ENCODE data around the gene PARD3. TPM values are rescaled to one million over a fixed set of nuclear protein-coding genes. Genes with fewer than 3 reads are reported as not detected.

Gene PARD3
- 44.0 TPM for polyA plus RNA-seq (2013, experiment 1 of 4)
- 47.7 TPM for polyA plus RNA-seq (2013, experiment 2 of 4)
- polyA plus RNA-seq (2013, experiment 3 of 4) = 32.8 TPM
- 38.9 TPM for polyA plus RNA-seq (2013, experiment 4 of 4)

DNA sequence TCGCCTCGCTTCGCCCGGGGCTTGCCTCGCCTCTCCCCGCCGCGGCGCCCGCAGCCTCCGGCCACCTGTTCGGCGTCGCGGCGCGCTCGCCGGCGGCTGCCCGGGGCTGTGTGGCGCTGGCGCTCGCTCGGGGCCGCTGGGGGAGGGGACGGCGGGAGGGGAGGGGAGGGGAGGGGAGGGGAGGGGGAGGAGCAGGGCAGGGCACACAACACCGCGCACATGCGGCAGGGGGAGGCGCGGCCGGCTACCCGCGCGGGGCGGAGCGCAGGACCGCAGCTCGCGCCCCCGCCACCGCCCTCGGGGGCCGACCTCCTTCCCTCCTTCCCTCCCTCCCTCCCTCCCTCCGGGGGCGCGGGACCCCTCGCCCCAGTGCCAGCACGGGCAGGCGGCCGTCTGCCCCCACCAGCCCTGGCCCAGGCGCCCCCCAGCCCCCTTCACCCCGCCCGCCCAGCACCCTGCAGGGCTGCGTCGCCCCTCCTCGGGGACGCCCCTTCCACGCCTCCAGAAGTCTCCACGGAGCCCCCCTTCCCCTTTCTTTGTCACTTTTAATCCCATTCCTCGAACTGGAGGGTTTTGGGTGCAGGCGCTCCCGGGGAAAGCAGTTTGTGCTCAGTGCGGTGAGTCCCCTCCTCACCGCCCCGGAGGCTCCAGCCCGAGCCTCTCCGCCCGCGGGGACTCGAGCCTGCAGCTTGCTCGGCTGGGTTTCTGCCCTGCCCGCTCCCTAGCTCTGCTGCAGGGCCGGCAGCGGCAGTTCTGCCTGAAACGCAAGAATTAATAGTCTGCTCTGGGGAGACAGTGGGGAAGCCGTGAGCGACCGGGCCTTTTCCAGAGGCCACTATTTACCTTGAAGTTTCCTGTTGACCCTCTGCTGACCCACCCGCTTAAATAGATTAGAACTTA, at the start of gene PARD3:
Gene PARD3 (minus strand): TSS at position 112 of the 900 bp plus-strand sequence. CDS start 301 bp downstream, outside the sequence.
- peaks cover 17% of the 10 kb centered on the region for H3K4me1 ChIP-seq (ENCODE audit: control insufficient read depth, insufficient read depth, low read length)
- no peaks in the 10 kb centered on the region for H3K36me3 ChIP-seq (ENCODE audit: control insufficient read depth, insufficient read depth, low read length)
- H3K9me3 ChIP-seq (ENCODE audit: control insufficient read depth, low read length) = no peaks in the 10 kb centered on the region
- H3K4me3 ChIP-seq (ENCODE audit: insufficient read depth, low read depth, low read length) = peak within 1 kb of the TSS; percentile 89
- WGBS, 2 experiments = 0% methylated on average over 66 to 69 of the region's 82 CpGs
- peaks cover 25% of the 10 kb centered on the region for H3K27me3 ChIP-seq (ENCODE audit: control insufficient read depth, insufficient read depth, low read length, poor library complexity, severe bottlenecking)
- peak within 1 kb of the TSS; percentile 67 for H3K27ac ChIP-seq (ENCODE audit: insufficient read depth, low read depth, low read length, poor library complexity, severe bottlenecking)

DNA sequence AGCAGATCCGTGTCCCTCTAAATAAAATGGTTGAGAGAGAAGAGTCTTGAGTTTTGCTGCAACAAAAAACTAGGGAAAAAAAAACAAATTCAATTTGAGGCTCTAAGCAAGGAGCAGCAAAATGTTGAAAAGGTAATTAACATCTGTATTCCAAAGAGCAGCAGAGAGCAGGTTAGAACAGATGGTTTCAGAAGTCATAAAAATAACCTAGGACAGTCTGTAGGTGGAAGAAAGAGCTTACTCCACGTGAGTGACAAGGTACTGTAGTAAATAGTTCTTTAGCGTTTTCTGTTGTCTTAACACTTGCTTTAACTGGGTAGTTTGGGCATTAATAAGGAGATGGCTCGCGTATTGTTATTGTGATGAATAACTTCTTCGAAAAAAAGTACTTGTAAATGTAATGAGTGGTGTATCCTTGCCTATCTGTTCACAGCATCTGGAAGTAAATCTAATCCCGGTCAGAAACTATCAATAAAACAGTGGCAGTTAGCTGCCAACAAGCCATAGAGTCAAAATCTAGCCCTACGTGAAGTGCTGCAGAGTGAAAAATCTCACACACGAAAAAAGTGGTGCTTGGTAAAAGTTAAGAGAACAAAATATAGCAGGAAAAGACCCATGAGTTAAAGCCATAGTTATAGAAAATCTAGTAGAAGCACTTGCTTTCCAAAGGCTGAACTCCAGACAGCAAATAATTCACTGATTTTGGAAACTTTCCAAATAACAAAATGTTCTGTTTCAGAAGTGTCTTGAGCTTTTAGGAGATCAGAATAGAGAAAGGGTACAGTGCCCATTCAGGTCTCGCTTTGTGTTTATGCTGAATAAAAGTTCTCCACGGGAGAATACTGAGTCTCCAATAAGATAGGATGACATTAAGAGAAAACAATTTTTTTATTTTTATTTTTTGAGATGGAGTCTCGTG, 49.3 kb upstream of the PARD3 start:
- Histone ChIP-seq H3K9me3 (ENCODE audit: control insufficient read depth, low read length) (no peaks in the 10 kb centered on the region), H3K27ac (ENCODE audit: insufficient read depth, low read depth, low read length, poor library complexity, severe bottlenecking) (no peak overlapping the region), H3K27me3 (ENCODE audit: control insufficient read depth, insufficient read depth, low read length, poor library complexity, severe bottlenecking) (no peaks in the 10 kb centered on the region), H3K4me3 (ENCODE audit: insufficient read depth, low read depth, low read length) (no peak overlapping the region), H3K36me3 (ENCODE audit: control insufficient read depth, insufficient read depth, low read length) (no peaks in the 10 kb centered on the region), H3K4me1 (ENCODE audit: control insufficient read depth, insufficient read depth, low read length) (peaks cover 9% of the 10 kb centered on the region)
- 83 to 85% methylated on average over 12 of the region's 12 CpGs for WGBS, 2 experiments

DNA sequence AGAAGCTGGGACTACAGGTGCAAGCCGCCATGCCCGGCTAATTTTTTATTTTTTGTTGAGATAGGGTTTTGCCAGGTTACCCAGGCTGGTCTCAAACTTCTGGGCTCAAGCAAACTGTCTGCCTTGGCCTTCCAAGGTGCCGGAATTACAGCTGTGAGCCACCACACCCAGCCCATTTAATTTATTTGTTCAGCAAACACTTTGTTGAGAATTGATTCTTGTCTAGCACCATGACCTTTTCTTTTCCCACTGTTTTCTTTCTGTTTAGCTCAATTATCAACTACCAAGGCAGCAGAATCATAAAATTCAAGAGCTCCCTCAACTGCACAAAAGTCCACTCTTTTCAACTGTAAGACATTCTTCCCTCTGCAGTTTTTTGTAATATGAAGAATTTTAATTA, 47.8 kb upstream of the PARD3 start:
- 61 to 64% methylated on average over 3 of the region's 3 CpGs for WGBS, 2 experiments
- peaks cover 9% of the 10 kb centered on the region for H3K4me1 ChIP-seq (ENCODE audit: control insufficient read depth, insufficient read depth, low read length)
- H3K9me3 ChIP-seq (ENCODE audit: control insufficient read depth, low read length) = no peaks in the 10 kb centered on the region
- no peaks in the 10 kb centered on the region for H3K36me3 ChIP-seq (ENCODE audit: control insufficient read depth, insufficient read depth, low read length)
- no peak overlapping the region for H3K4me3 ChIP-seq (ENCODE audit: insufficient read depth, low read depth, low read length)
- no peaks in the 10 kb centered on the region for H3K27me3 ChIP-seq (ENCODE audit: control insufficient read depth, insufficient read depth, low read length, poor library complexity, severe bottlenecking)
- H3K27ac ChIP-seq (ENCODE audit: insufficient read depth, low read depth, low read length, poor library complexity, severe bottlenecking) = no peak overlapping the region

DNA sequence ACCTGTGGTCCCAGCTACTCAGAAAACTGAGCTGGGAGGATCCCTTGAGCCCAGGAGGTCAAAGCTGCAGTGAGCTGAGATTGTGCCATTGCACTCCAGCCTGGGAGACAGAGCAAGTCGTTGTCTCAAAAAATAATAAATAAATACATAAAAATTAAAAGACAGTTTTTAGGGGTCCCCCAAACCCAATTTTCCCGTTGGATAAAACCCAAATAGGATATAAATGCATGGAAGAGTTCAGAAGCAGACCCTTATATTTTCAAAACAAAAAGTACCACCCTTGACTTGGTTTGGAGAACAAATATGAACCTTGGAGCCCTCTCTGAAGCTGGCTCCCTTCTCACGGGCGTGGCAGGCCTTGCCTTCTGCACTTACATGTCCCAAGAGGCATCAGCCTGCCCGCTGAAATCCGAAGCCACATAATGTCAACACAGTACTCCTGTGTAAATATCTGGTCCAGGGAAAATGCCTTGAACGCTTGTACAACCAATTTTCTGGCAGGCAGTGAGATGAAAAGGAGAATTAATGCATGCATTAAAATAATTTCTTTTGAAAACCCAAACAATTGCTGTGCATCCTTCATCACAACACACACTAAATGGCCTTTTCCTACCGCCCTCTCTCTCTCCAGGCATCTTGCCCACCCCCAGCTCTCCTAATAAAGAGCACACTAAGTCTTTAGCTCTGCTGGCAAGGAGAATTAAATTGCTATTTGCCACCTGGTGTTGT, 46.4 kb upstream of the PARD3 start:
- WGBS, 2 experiments = 79 to 80% methylated on average over 7 of the region's 8 CpGs
- Histone ChIP-seq H3K27ac (ENCODE audit: insufficient read depth, low read depth, low read length, poor library complexity, severe bottlenecking) (no peak overlapping the region), H3K36me3 (ENCODE audit: control insufficient read depth, insufficient read depth, low read length) (no peaks in the 10 kb centered on the region), H3K4me3 (ENCODE audit: insufficient read depth, low read depth, low read length) (no peak overlapping the region), H3K27me3 (ENCODE audit: control insufficient read depth, insufficient read depth, low read length, poor library complexity, severe bottlenecking) (no peaks in the 10 kb centered on the region), H3K9me3 (ENCODE audit: control insufficient read depth, low read length) (no peaks in the 10 kb centered on the region), H3K4me1 (ENCODE audit: control insufficient read depth, insufficient read depth, low read length) (peaks cover 9% of the 10 kb centered on the region)

DNA sequence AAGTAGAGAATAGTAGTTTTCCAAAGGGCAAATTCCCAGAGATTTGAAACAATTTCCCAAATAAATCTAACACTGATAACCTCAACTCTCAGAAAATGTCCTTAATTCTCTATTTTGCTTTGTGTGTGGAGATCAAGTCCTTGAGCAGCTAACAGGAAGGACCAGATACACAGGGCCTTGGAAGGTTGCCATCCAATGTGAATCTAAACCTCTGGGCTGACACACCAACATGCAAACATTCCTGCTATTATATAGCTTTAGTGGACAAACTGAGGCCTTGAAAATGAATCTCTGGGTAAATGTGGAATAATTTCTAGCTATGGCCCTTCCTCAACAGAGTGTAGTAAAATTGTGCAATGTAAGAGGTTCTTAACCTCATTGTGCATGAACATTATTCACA, 44.1 kb upstream of the PARD3 start:
- no peak overlapping the region for H3K27ac ChIP-seq (ENCODE audit: insufficient read depth, low read depth, low read length, poor library complexity, severe bottlenecking)
- H3K4me1 ChIP-seq (ENCODE audit: control insufficient read depth, insufficient read depth, low read length) = peaks cover 9% of the 10 kb centered on the region
- no peaks in the 10 kb centered on the region for H3K36me3 ChIP-seq (ENCODE audit: control insufficient read depth, insufficient read depth, low read length)
- H3K27me3 ChIP-seq (ENCODE audit: control insufficient read depth, insufficient read depth, low read length, poor library complexity, severe bottlenecking) = no peaks in the 10 kb centered on the region
- no peaks in the 10 kb centered on the region for H3K9me3 ChIP-seq (ENCODE audit: control insufficient read depth, low read length)
- H3K4me3 ChIP-seq (ENCODE audit: insufficient read depth, low read depth, low read length) = no peak overlapping the region

DNA sequence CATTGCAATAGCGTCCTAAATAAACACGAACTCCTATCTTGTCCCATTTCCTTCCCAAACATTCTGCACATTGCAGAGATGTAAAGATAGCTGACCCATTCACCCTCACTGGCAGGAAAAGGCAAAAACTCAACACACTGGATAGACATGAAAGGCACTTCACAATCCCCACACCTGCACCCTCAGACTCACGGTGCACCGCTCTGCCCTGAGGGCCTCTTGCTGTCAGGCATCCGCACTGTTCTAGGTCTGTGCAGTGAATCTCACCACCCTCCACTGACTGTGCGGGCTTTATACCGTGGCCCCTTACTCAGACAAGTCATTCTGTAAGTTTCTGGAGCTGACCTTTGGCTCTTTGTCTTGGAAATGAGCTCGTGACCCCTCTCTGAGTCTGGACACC, 42.9 kb upstream of the PARD3 start:
- H3K4me1 ChIP-seq (ENCODE audit: control insufficient read depth, insufficient read depth, low read length) = peaks cover 9% of the 10 kb centered on the region
- 80% methylated on average over 8 of the region's 8 CpGs for WGBS, 2 experiments

DNA sequence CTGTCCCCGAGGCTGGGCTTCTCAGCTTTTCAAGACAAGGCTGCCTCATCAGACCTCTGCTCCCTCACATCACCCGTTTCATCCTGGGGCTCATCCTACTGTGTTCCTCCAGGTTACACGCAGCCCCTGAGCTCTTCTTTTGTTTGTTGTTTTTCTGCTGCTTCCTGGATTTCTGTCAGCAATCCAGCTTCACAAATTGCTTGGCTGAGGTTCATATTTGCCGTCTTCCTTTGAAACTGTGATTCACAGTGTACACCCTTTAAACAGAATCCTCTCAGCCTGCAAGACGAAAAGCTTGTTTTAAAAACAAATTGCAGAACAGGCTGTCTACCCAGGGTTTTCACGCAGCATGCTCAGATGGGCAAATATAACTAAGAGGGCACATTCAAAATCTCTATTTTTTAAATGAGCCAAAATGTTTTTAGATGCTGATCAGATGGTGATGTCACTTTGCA, 39.1 kb upstream of the PARD3 start:
- WGBS, 2 experiments = 82 to 86% methylated on average over 6 of the region's 6 CpGs

More for the DNA sequence above, 42.9 kb upstream of the PARD3 start:
- H3K9me3 ChIP-seq (ENCODE audit: control insufficient read depth, low read length) = no peaks in the 10 kb centered on the region
- H3K27me3 ChIP-seq (ENCODE audit: control insufficient read depth, insufficient read depth, low read length, poor library complexity, severe bottlenecking) = no peaks in the 10 kb centered on the region
- no peak overlapping the region for H3K27ac ChIP-seq (ENCODE audit: insufficient read depth, low read depth, low read length, poor library complexity, severe bottlenecking)
- H3K36me3 ChIP-seq (ENCODE audit: control insufficient read depth, insufficient read depth, low read length) = no peaks in the 10 kb centered on the region
- H3K4me3 ChIP-seq (ENCODE audit: insufficient read depth, low read depth, low read length) = no peak overlapping the region

DNA sequence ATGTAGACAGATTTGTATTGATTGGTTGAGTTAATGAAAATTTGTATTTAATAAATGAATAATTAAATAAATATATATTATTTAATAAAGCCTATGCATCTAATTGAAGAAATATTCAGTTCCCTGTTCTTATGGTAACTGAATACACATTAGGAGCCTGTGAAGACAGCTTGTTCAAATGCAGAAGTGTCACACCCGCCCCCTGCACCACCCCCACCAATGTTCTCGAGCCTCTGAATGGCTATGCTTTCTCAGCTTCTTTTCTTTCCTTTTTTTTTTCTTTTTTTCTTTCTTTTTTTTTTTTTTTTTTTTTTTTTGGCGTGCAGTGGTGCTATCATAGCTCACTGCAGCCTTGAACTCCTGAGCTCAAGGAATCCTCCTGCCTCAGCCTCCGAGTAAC, 38.3 kb upstream of the PARD3 start:
- H3K27ac ChIP-seq (ENCODE audit: insufficient read depth, low read depth, low read length, poor library complexity, severe bottlenecking) = no peak overlapping the region
- no peaks in the 10 kb centered on the region for H3K4me1 ChIP-seq (ENCODE audit: control insufficient read depth, insufficient read depth, low read length)
- H3K4me3 ChIP-seq (ENCODE audit: insufficient read depth, low read depth, low read length) = no peak overlapping the region
- H3K27me3 ChIP-seq (ENCODE audit: control insufficient read depth, insufficient read depth, low read length, poor library complexity, severe bottlenecking) = no peaks in the 10 kb centered on the region
- H3K9me3 ChIP-seq (ENCODE audit: control insufficient read depth, low read length) = no peaks in the 10 kb centered on the region
- 83 to 84% methylated on average over 4 of the region's 4 CpGs for WGBS, 2 experiments
- H3K36me3 ChIP-seq (ENCODE audit: control insufficient read depth, insufficient read depth, low read length) = no peaks in the 10 kb centered on the region

More for the DNA sequence above, 39.1 kb upstream of the PARD3 start:
- Histone ChIP-seq H3K27me3 (ENCODE audit: control insufficient read depth, insufficient read depth, low read length, poor library complexity, severe bottlenecking) (no peaks in the 10 kb centered on the region), H3K36me3 (ENCODE audit: control insufficient read depth, insufficient read depth, low read length) (no peaks in the 10 kb centered on the region), H3K9me3 (ENCODE audit: control insufficient read depth, low read length) (no peaks in the 10 kb centered on the region), H3K27ac (ENCODE audit: insufficient read depth, low read depth, low read length, poor library complexity, severe bottlenecking) (no peak overlapping the region), H3K4me1 (ENCODE audit: control insufficient read depth, insufficient read depth, low read length) (no peaks in the 10 kb centered on the region), H3K4me3 (ENCODE audit: insufficient read depth, low read depth, low read length) (no peak overlapping the region)

DNA sequence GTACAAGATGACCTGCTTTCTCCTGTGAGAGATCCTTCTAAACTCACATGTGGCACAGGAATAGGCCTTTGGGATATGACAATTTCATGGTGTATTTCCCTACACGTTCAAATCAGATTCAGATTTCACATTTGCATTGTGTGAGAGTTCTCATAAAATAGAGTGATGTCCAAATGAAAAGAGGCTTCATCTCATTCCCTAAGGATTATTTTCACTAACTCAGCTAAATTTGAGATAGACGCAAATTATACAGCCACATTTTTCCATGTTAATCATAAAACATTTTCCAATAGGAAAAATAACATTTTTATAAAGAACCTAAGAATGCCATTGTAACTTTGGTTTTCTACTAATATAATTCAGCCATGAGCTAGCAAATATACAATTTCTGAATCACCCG, 35.5 kb upstream of the PARD3 start:
- WGBS, 2 experiments = 92 to 100% methylated on average over 3 of the region's 3 CpGs
- no peaks in the 10 kb centered on the region for H3K4me1 ChIP-seq (ENCODE audit: control insufficient read depth, insufficient read depth, low read length)

More for the DNA sequence above, 35.5 kb upstream of the PARD3 start:
- H3K4me3 ChIP-seq (ENCODE audit: insufficient read depth, low read depth, low read length) = no peak overlapping the region
- no peaks in the 10 kb centered on the region for H3K9me3 ChIP-seq (ENCODE audit: control insufficient read depth, low read length)
- H3K27me3 ChIP-seq (ENCODE audit: control insufficient read depth, insufficient read depth, low read length, poor library complexity, severe bottlenecking) = no peaks in the 10 kb centered on the region
- H3K27ac ChIP-seq (ENCODE audit: insufficient read depth, low read depth, low read length, poor library complexity, severe bottlenecking) = no peak overlapping the region
- H3K36me3 ChIP-seq (ENCODE audit: control insufficient read depth, insufficient read depth, low read length) = no peaks in the 10 kb centered on the region

Data from ectodermal cell (in vitro differentiated cells).